Measurements from ENCODE around the gene ATP6V0B. TPM values are rescaled to one million over a fixed set of nuclear protein-coding genes. Genes with fewer than 3 reads are reported as not detected.

The ATP6V0B gene
- total and polyA plus RNA-seq, 9 of the 15 experiments (the other 6 are each of a cell fraction or from before 2014, with no cell fraction given), result 137 to 328 (median 220) TPM

- H3K9me1 ChIP-seq (ENCODE audit: control insufficient read depth, insufficient read depth, low read length), result no peaks in the 10 kb centered on the region
- peaks cover 75% of the 10 kb centered on the region for H3K36me3 ChIP-seq (ENCODE audit: control insufficient read depth, insufficient read depth, low read length)
- POLR2A ChIA-PET, result no interaction called here
- FAIRE-seq (no peak), ATAC-seq (no peak), DNase-seq (ENCODE audit: extremely low read depth in 1 of 4, low spot score in 3 of 4) (no peak)
- CTCF ChIA-PET (ENCODE audit: low intra/inter-chr PET ratio), result no interaction called here
- TF ChIP-seq ILK (tag; IDR thresholded peaks at IDR 0.05; ENCODE audit: borderline replicate concordance, low read depth), result no peak
- TF ChIP-seq ZNF764 (CRISPR knock-in tag; IDR thresholded peaks at IDR 0.05; ENCODE audit: low read depth), result no peak
- TF ChIP-seq RNF2 (IDR thresholded peaks at IDR 0.05), result no peak
- TF ChIP-seq SIN3A (IDR thresholded peaks at IDR 0.05; ENCODE audit: borderline replicate concordance in 2 of 2, control insufficient read depth in 1 of 2, low read depth in 2 of 2, low read length in 2 of 2), result no peak
- H3K4me1 ChIP-seq (replicated peaks in 1 of 2; ENCODE audit: control insufficient read depth in 2 of 2, insufficient read depth in 2 of 2, low read length in 2 of 2), result peaks cover 16 to 18% of the 10 kb centered on the region in 2 experiments; a peak in 4 of 5 replicates
- no peaks in the 10 kb centered on the region for H3K79me2 ChIP-seq (ENCODE audit: control insufficient read depth, insufficient read depth, low read length)
- WGBS (ENCODE audit: insufficient coverage, low coverage, missing lambda C conversion rate), result 92% methylated on average over 8 of the region's 8 CpGs
- no peaks in the 10 kb centered on the region for H3K27me3 ChIP-seq (ENCODE audit: control insufficient read depth in 2 of 2, insufficient read depth in 2 of 2, low read length in 2 of 2)
- BruUV-seq (replicated peaks), result no TSS peak
- no peak overlapping the region for H3K27ac ChIP-seq (ENCODE audit: extremely low read depth, low read depth, low read length)
- H3K9me3 ChIP-seq (replicated peaks; ENCODE audit: control insufficient read depth, insufficient read depth, low read depth, low read length), result no peaks in the 10 kb centered on the region
- H3K4me2 ChIP-seq (ENCODE audit: insufficient read depth, low read length), result no peak overlapping the region
- intact Hi-C loops (cut with micrococcal nuclease) (no loop called here), in situ Hi-C loops (cut with MboI) (no loop called here)
- H2AFZ ChIP-seq (ENCODE audit: low read depth, low read length), result no peak overlapping the region
- H4K20me1 ChIP-seq (replicated peaks; ENCODE audit: control insufficient read depth, insufficient read depth, low read length), result peaks cover 9% of the 10 kb centered on the region; the same call in 1 of the 2 replicates
- no peak overlapping the region for H3K4me3 ChIP-seq
- H3K9ac ChIP-seq (ENCODE audit: insufficient read depth in 1 of 2, low read depth in 2 of 2, low read length in 2 of 2), result peak overlapping the region in 1 of 2 experiments; percentile 33; a peak in 1 of 4 replicates
These were observed 14.0 kb upstream of the ATP6V0B start for GRCh38 chr1:43960798-43961197.

- CTCF ChIA-PET (ENCODE audit: low intra/inter-chr PET ratio), result no interaction called here
- intact Hi-C loops (cut with micrococcal nuclease), result no loop called here
- DNase-seq (ENCODE audit: extremely low read depth in 1 of 4, low spot score in 3 of 4), result no peak
- Histone ChIP-seq H4K20me1 (replicated peaks; ENCODE audit: control insufficient read depth, insufficient read depth, low read length) (peaks cover 9% of the 10 kb centered on the region; the same call in 1 of the 2 replicates), H3K4me2 (ENCODE audit: insufficient read depth, low read length) (no peak overlapping the region), H3K9ac (ENCODE audit: insufficient read depth in 1 of 2, low read depth in 2 of 2, low read length in 2 of 2) (no peak overlapping the region), H3K27me3 (ENCODE audit: control insufficient read depth in 2 of 2, insufficient read depth in 2 of 2, low read length in 2 of 2) (no peaks in the 10 kb centered on the region), H3K4me3 (no peak overlapping the region), H2AFZ (ENCODE audit: low read depth, low read length) (no peak overlapping the region), H3K36me3 (ENCODE audit: control insufficient read depth, insufficient read depth, low read length) (peaks cover 70% of the 10 kb centered on the region), H3K79me2 (ENCODE audit: control insufficient read depth, insufficient read depth, low read length) (no peaks in the 10 kb centered on the region), H3K9me3 (replicated peaks; ENCODE audit: control insufficient read depth, insufficient read depth, low read depth, low read length) (no peaks in the 10 kb centered on the region), H3K27ac (ENCODE audit: extremely low read depth, low read depth, low read length) (no peak overlapping the region), H3K4me1 (replicated peaks in 1 of 2; ENCODE audit: control insufficient read depth in 2 of 2, insufficient read depth in 2 of 2, low read length in 2 of 2) (peaks cover 16 to 18% of the 10 kb centered on the region in 2 experiments; a peak in 4 of 5 replicates), H3K9me1 (ENCODE audit: control insufficient read depth, insufficient read depth, low read length) (no peaks in the 10 kb centered on the region)
- FAIRE-seq, result no peak
- POLR2A ChIA-PET, result interaction anchor here (0.6 kb wide), 1 partner anchor 9 kb away, joined by 7 read pairs; no protein-coding TSS in a partner anchor
- in situ Hi-C loops (cut with MboI), result no loop called here
- ATAC-seq, result no peak
- BruUV-seq (replicated peaks), result no TSS peak
- 57% methylated on average over 3 of the region's 3 CpGs for WGBS (ENCODE audit: insufficient coverage, low coverage, missing lambda C conversion rate)
- no peak for TF ChIP-seq RREB1 (CRISPR knock-in tag; IDR thresholded peaks at IDR 0.05)
- TF ChIP-seq HDAC3 (IDR thresholded peaks at IDR 0.05; ENCODE audit: borderline replicate concordance, partially characterized antibody), result no peak
- TF ChIP-seq DIDO1 (tag; IDR thresholded peaks at IDR 0.05; ENCODE audit: low read depth), result no peak
- TF ChIP-seq ZNF354B (CRISPR knock-in tag; IDR thresholded peaks at IDR 0.05), result no peak
These were observed 13.1 kb upstream of the ATP6V0B start for GRCh38 chr1:43961692-43962091.

Measured in K562 (cell line).